HepG2 (cell line): Measurements from ENCODE around the gene HACD1. TPM values are rescaled to one million over a fixed set of nuclear protein-coding genes. Genes with fewer than 3 reads are reported as not detected.

Experiments
- GABPB1 ChIP-seq: IDR thresholded peaks from 2 replicates; pipeline ENCODE4 v1.6.1; 2016; ENCODE audit warnings: mild to moderate bottlenecking, missing genetic modification reagents, moderate library complexity, missing compliant biosample characterization
- HOXA9 ChIP-seq: sonication (generic); formaldehyde crosslinking; IDR thresholded peaks from 2 replicates; pipeline ENCODE4 v1.8.1; 2022; ENCODE audit warnings: missing genetic modification reagents, mild to moderate bottlenecking, moderate library complexity, borderline replicate concordance
- KLF13 ChIP-seq: sonication (generic); formaldehyde crosslinking; IDR thresholded peaks from 2 replicates; pipeline ENCODE4 v1.4.0; 2020; ENCODE audit warnings: mild to moderate bottlenecking, missing genetic modification reagents
- MEIS1 ChIP-seq: sonication (generic); formaldehyde crosslinking; IDR thresholded peaks from 2 replicates; pipeline ENCODE4 v1.9.0; 2021; ENCODE audit warnings: mild to moderate bottlenecking, missing genetic modification reagents, moderate library complexity, borderline replicate concordance
- NFKB2 ChIP-seq: sonication (generic); formaldehyde crosslinking; IDR thresholded peaks from 2 replicates; pipeline ENCODE4 v1.4.0; 2020; ENCODE audit warnings: missing genetic modification reagents, borderline replicate concordance
- ZBTB40 ChIP-seq, 2 experiments: fragments of 450-650 bp in 1 of 2; sonication (generic) in 1 of 2; formaldehyde crosslinking in 1 of 2; IDR thresholded peaks; 2 replicates each; pipeline versions ENCODE4 v1.6.1 to v1.8.0; 2016 to 2022; ENCODE audit warnings: antibody characterized with exemption in 1 of 2, mild to moderate bottlenecking in 1 of 2, missing genetic modification reagents in 1 of 2
- ZFP36L2 ChIP-seq: sonication (generic); formaldehyde crosslinking; IDR thresholded peaks from 2 replicates; pipeline ENCODE4 v1.4.0; 2020; ENCODE audit warnings: missing genetic modification reagents
- ZGPAT ChIP-seq: IDR thresholded peaks from 2 replicates; pipeline ENCODE4 v1.6.1; 2016; ENCODE audit warnings: mild to moderate bottlenecking
- ZMYM4 ChIP-seq: sonication (generic); formaldehyde crosslinking; IDR thresholded peaks from 2 replicates; pipeline ENCODE4 v1.8.1; 2023; ENCODE audit warnings: mild to moderate bottlenecking, missing genetic modification reagents
- ZNF160 ChIP-seq: sonication (generic); formaldehyde crosslinking; IDR thresholded peaks from 2 replicates; pipeline ENCODE4 v1.8.0; 2022; ENCODE audit warnings: mild to moderate bottlenecking, inconsistent platforms, missing genetic modification reagents
- ZNF414 ChIP-seq: sonication (generic); formaldehyde crosslinking; IDR thresholded peaks from 2 replicates; pipeline ENCODE4 v1.5.0; 2020; ENCODE audit warnings: missing genetic modification reagents
- ZNF451 ChIP-seq: sonication (generic); formaldehyde crosslinking; IDR thresholded peaks from 2 replicates; pipeline ENCODE4 v1.5.0; 2020; ENCODE audit warnings: mild to moderate bottlenecking, missing genetic modification reagents
- ZNF614 ChIP-seq: IDR thresholded peaks from 2 replicates; pipeline ENCODE4 v1.6.1; 2018; ENCODE audit warnings: missing biosample characterization, missing genetic modification reagents, inconsistent platforms, borderline replicate concordance
- polyA plus RNA-seq, 8 experiments: library from polyadenylated mRNA; depleted of rRNA in 3 of 8; stranded (reverse) in 7 of 8; unstranded in 1 of 8; fragments of >200 nt; fragmentation: Illumina TruSeq in 4 of 8; extraction: Trizol in 4 of 8; gene quantifications; 2 replicates each; pipeline versions ENCODE4 v1.2.1 to v1.2.3, GENCODE V29; 2011 to 2016; ENCODE audit warnings: low read depth in 4 of 8, missing spikeins in 1 of 8, mixed read lengths in 1 of 8; ENCODE audit not compliant: insufficient read depth in 1 of 8
- total RNA-seq, 5 experiments: library from RNA; depleted of rRNA; stranded (reverse); fragments of >200 nt; fragmentation: Illumina TruSeq; extraction: Trizol; gene quantifications; 2 replicates each; pipeline ENCODE4 v1.2.3, GENCODE V29; 2016; ENCODE audit warnings: low read depth in 1 of 5
- TF ChIP-seq, protein P1 (sequence below): sonication (generic); formaldehyde crosslinking; IDR thresholded peaks from 2 replicates; pipeline ENCODE4 v1.5.1; 2020; ENCODE audit warnings: missing genetic modification reagents, mild to moderate bottlenecking, borderline replicate concordance

HACD1 gene
- total and polyA plus RNA-seq, 2 of the 13 experiments (the other 11 are each of a cell fraction or from before 2014, with no cell fraction given), result 43.4 to 47.6 TPM

- TF ChIP-seq ZBTB40 (IDR thresholded peaks at IDR 0.05) (no peak), ZBTB40 (CRISPR knock-in tag; IDR thresholded peaks at IDR 0.05) (no peak), GABPB1 (peak; percentile 56; the same call in 1 of the 2 replicates), ZNF414 (peak; percentile 24; the same call in 1 of the 2 replicates), ZFP36L2 (no peak), HOXA9 (peak; percentile 24; the same call in 1 of the 2 replicates), ZNF160 (CRISPR knock-in tag) (no peak), ZNF614 (CRISPR knock-in tag) (no peak), NFKB2 (CRISPR knock-in tag) (no peak; the same call in 1 of the 2 replicates), ZGPAT (CRISPR knock-in tag) (peak; percentile 2; the same call in 1 of the 2 replicates), MEIS1 (CRISPR knock-in tag) (no peak), KLF13 (CRISPR knock-in tag) (no peak), ZNF451 (CRISPR knock-in tag) (no peak), ZMYM4 (CRISPR knock-in tag) (peak; percentile 4; the same call in 1 of the 2 replicates)
- TF ChIP-seq, protein P1, sequence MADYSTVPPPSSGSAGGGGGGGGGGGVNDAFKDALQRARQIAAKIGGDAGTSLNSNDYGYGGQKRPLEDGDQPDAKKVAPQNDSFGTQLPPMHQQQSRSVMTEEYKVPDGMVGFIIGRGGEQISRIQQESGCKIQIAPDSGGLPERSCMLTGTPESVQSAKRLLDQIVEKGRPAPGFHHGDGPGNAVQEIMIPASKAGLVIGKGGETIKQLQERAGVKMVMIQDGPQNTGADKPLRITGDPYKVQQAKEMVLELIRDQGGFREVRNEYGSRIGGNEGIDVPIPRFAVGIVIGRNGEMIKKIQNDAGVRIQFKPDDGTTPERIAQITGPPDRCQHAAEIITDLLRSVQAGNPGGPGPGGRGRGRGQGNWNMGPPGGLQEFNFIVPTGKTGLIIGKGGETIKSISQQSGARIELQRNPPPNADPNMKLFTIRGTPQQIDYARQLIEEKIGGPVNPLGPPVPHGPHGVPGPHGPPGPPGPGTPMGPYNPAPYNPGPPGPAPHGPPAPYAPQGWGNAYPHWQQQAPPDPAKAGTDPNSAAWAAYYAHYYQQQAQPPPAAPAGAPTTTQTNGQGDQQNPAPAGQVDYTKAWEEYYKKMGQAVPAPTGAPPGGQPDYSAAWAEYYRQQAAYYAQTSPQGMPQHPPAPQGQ, result no peak
Observed at GRCh38 chr10:17616403-17617030, 657 bp downstream of the HACD1 start (continued).
